HG03064 (cell line): ENCODE measurements around the gene APOA1.
A peak's percentile ranks its signal among the peaks of the same experiment; 100 is the strongest.

Experiments used
- ATAC-seq: cut with Tn5 transposase; IDR thresholded peaks from one replicate; pipeline ENCODE4 v1.9.1; 2021; ENCODE audit warnings: low read depth; ENCODE audit not compliant: unreplicated experiment

APOA1 gene

DNA sequence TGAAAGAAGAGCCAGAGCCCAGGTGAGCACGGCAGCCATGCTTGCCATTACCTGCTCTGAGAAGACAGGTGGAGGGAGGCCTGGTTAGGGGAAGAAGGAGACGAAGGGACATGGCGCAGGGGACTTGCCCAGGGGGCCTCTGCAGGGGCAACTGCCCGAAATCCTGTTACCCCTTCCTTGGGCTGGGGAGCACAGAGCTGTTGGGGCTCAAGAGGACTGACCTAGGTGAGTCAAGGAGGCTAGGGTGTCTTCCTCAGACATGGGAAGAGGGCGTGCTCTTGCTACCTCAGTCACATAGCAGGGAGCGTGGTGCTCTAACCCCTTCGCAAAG, 45.6 kb downstream of the APOA1 start, which contains the start of gene APOA5:
Gene APOA5 (minus strand): TSS at position 67 of the 331 bp plus-strand sequence. CDS start 19 bp downstream, at position 48.
- no peak for ATAC-seq

DNA sequence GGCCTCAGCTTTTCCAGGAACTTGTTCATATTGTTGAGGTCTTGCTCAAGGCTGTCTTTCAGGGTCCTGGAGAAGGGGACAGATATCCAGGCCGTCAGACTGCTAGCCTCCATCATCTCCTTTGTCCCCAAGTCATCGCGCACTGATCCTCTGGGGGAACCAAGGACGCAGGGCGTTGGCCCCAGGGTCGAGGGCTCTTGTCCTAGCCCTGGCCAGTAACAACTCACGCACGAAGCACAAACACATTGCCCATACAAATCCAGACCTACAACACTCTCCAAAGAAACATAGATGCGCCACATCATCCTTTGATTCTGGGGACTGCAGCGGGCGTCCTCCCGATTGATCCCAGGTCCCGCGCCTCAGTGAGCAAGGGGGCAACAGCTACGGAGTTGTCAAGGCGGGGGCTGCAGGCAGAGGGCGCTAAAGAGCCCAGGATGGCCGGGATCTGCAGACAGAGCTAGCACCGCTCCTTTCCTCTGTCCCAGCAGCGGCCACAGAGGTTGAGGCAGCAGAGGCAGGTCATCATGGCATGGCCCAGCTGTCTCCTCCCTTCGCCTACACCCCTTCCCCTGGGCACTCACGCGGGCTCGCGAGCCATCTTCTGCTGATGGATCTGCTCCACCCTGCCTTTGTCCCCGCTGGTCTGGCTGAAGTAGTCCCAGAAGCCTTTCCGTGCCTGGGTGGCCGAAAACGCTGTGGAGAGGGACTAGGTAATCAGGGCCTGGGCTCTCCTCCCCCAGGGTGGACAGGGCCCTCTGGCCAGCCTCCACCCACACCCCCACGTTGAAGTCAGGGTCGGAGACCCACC, 46.2 kb downstream of the APOA1 start:
- no peak for ATAC-seq

DNA sequence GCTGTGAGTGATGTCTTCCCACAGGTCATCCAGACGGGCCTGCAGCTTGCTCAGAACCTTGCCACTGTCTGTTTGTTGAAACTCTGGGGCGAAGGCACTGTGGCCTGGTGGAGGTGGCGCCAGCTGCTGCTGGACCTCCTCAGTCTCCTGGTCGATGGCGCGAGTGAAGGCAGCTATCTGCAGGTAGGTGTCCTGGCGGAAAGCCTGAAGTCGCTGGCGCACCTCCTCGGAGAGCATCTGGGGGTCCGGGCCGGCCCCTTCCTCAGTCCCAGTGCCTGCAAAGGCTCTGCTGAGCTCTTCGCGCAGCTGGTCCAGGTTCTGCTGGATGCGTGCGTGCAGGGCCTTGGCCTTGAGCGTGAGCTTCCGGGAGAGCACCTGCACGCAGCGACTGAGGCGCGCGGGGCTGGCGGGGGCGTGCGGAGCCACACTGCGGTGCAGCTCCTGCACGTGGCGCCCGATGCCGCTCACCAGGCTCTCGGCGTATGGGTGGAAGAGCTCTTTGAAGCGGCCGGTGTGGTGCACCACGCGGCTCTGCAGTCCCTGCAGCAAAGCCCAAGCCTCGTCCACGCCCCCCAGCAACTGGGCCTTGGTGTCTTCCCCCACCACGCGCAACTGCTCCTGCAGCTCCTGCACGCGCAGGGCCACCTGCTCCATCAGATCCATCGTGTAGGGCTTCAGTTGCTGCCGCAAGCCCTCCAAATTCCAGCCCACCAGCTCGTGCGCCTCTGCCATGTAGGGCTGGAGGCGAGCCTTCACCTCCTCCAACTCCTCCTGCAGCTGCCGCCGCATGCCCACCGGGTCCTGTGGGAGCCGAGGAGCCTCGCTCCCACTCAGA, 47.0 kb downstream of the APOA1 start:
- no peak for ATAC-seq

DNA sequence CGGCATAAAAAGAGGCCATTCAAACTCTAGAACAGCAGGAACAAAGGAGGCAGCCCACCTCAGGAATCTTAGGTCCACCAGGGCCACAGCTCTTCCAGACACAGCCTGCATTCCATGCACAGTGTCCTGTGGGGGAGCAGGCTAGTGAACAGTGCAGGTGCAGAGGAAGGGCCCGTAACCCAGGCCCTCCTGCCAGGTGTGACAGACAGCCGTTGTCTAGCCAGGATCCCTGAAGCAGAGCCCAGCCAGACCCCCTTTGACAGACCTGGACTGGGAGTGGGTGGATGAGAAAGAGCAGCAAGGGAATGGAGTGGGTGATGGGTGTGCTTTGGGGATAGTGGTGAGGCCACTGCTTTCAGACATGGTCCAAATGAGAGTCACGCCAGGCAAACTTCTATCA, 48.4 kb downstream of the APOA1 start:
- ATAC-seq: no peak

DNA sequence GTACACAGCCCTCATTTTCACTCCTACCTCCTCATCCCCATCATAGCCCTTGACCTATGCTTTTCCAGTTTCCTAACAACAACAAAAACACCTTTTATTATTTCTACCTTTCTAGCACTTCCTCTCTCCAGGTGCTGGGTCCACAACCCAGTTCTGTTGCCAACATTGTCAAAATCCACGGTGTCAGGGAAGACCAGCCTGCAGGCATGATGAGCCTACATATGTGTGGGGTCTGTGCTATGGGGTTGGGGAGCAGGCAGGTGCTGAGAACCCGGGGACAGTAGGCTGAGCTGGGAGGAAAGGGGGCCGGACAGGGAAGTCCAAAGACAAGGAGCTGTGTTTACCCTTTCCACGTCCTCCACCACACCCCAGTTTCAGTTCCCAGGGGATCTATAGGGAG, 48.9 kb downstream of the APOA1 start:
- ATAC-seq: no peak

DNA sequence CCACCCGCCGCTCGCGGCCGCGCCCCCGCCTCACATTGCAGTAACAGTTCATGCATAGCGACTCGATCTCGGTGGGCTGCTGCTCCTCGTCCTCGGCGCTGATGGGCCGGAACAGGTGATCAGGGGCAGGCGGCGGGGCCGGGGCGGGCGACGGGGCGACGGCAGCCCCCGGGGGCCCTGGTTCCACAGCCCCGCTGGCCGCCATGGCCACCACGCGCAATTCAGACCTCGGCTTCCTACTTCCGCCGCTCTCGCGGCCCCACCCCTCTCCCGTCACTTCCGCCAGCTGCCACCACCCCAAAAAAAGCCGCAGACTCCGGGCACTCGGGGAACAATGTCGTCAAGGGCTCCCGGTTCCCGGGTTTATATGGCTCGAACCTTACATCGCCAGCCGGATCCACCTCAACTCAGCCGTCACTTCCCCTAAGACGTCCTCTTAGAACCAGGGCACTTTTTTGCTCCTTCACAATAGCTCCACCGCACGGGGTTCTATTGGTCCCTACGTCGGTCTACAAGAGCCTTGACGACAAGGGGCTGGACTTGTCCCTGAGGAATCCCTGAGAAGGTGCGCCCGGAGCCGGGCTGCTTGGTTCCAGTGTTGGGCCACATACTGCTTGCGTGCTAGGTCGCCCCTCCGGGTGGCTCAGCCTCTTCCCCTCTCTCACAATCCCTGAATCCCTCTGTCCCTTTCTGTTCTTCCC, 49.5 kb downstream of the APOA1 start, which contains the start of gene ZPR1:
Gene ZPR1 (minus strand): TSS at position 238 of the 701 bp plus-strand sequence. CDS start 33 bp downstream, at position 205.
- peak; percentile 86 for ATAC-seq

DNA sequence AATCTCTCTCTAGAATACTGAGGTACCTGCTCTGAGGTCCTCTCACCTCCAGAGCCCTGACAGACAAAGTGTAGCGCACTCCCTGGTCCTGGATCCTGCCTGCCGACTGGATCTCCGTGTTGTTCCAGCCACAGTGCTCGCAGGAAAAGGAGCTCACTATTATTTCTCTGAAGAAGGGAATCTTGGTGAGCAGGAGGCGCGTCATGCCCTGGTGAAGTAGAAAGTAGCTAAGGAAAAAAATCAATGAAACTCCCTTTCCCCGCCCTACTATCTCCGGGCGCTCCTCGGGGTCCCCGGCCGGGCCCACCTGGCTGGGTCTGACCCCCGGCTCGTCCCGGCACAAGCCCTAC, 50.0 kb downstream of the APOA1 start:
- no peak for ATAC-seq

DNA sequence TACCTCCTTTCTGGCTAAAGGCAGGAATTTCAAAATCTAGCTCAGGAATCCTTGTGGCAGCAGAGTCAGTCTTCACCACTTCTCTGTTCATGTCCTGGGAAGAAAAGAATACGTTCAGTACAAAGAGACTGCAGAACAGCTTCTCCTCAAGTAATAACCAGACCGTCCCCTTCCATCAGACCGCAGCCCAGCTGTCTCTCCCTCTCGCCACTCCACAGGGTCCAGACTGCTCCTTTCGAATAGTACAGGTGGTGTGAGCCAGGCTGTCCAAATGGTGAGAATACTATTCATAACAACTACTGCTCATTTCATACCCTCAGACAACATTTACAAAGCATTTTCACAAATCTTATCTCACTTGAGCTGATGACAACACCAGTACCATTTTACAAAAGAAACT, 50.5 kb downstream of the APOA1 start:
- no peak for ATAC-seq

DNA sequence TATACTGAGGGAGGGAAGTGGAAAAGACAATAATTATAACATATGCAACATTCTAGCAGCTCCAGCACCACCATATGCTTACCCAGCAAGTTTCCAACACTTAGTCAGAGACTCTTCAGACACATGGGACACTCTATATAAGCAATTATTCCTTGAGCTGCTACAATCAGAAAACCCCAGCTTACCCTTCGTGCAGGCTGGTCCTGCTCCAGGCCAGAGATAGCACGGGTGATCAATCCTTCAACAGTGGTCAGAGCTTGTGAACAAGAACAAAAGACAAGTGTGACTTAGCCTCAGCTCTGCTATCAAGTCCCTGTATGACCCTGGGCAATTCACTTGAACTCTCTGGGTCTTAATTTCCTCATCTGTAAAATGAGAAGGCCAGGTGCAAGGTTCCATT, 51.1 kb downstream of the APOA1 start:
- no peak for ATAC-seq
